ENCODE data around the gene PPP1R14C. TPM values are rescaled to one million over a fixed set of nuclear protein-coding genes. Genes with fewer than 3 reads are reported as not detected.

The PPP1R14C gene
- polyA plus RNA-seq, 2 of the 4 experiments (the other 2 are of a cell fraction), result 0.34 to 0.43 TPM

DNA sequence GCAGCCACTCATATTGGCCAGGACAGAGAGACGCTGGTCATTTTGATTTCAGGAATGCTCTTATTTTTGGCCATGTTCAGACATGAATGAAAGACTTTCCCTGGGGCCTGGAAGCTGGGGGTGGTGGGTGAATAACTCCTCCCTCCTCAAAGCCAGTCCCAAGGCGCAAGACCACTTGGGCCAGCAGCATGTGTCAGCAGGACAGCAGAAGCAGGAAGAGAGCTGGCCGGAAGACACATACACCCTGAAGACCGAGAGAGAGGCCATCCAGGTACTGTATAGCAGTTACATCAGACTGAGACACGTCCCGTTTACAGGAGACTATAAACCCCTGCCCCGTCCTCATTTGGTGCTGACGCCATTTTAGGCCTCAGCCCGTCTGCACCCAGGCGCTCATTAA, 44.7 kb upstream of the PPP1R14C start:
- TF ChIP-seq TFCP2L1 (CRISPR knock-in tag; IDR thresholded peaks at IDR 0.05) (no peak), KDM1A (IDR thresholded peaks at IDR 0.05; ENCODE audit: low read depth) (no peak), SMC3 (IDR thresholded peaks at IDR 0.05) (no peak), POLR2A (IDR thresholded peaks at IDR 0.05; ENCODE audit: low read length) (no peak)
- ATAC-seq (no peak), FAIRE-seq (no peak), DNase-seq (ENCODE audit: low read depth in 1 of 2, low spot score in 1 of 2) (no peak)
- H3K9me3 ChIP-seq, result no peaks in the 10 kb centered on the region
- no peak overlapping the region for H3K27ac ChIP-seq
- H3K4me3 ChIP-seq, result no peak overlapping the region
- WGBS (ENCODE audit: missing lambda C conversion rate), result 85% methylated on average over 6 of the region's 10 CpGs
- POLR2A ChIA-PET, result no interaction called here
- CTCF ChIA-PET, result interaction anchor here (3.0 kb wide), 1 partner anchor 18 kb away, joined by 9 read pairs; no protein-coding TSS in a partner anchor
- no peaks in the 10 kb centered on the region for H3K4me1 ChIP-seq
- H3K4me2 ChIP-seq, result no peak overlapping the region

DNA sequence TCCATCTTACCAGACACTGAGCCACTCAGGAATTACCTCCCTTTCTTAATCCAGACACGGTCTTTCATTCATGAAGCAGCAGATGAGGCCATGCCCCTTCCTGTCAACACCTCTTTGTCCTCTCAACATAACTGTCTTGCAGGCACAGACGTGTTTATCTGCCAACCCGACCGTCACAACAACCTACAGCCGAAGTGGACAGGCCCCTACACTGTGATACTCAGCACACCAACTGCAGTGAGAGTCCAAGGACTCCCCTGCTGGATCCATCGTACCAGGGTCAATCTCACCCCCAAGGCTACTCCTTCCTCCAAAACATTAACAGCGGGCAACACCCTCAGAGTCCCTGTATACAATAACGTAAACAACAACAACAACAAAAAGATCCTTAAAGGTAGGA, 43.3 kb upstream of the PPP1R14C start:
- 51% methylated on average over 8 of the region's 8 CpGs for WGBS (ENCODE audit: missing lambda C conversion rate)
- no peak for FAIRE-seq

DNA sequence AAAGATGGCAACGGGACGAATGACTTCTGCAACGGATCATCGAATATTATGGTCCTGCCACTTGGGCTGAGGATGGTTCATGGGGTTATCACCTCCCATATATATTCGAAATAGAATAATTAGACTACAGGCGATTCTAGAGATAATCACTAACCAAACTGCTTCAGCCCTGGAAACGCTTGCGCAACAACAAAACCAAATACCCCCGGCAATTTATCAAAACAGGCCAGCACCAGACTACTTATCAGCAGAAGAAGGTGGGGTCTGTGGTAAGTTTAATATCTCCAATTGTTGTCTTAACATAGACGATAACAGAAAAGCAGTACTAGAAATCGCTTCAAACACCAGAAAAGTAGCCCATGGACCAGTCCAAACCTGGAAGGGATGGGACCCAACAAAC, 42.9 kb upstream of the PPP1R14C start:
- ATAC-seq, result no peak
- no peaks in the 10 kb centered on the region for H3K9me3 ChIP-seq
- FAIRE-seq, result no peak
- 66% methylated on average over 11 of the region's 11 CpGs for WGBS (ENCODE audit: missing lambda C conversion rate)
- H3K27ac ChIP-seq, result no peak overlapping the region
- no peak for TF ChIP-seq HDAC2 (IDR thresholded peaks at IDR 0.05)
- TF ChIP-seq, protein P1, sequence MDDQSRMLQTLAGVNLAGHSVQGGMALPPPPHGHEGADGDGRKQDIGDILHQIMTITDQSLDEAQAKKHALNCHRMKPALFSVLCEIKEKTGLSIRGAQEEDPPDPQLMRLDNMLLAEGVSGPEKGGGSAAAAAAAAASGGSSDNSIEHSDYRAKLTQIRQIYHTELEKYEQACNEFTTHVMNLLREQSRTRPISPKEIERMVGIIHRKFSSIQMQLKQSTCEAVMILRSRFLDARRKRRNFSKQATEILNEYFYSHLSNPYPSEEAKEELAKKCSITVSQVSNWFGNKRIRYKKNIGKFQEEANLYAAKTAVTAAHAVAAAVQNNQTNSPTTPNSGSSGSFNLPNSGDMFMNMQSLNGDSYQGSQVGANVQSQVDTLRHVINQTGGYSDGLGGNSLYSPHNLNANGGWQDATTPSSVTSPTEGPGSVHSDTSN (IDR thresholded peaks at IDR 0.05), result no peak
- TF ChIP-seq, protein P2, sequence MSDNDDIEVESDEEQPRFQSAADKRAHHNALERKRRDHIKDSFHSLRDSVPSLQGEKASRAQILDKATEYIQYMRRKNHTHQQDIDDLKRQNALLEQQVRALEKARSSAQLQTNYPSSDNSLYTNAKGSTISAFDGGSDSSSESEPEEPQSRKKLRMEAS (IDR thresholded peaks at IDR 0.05), result no peak
- TF ChIP-seq ZC3H11A (IDR thresholded peaks at IDR 0.05), result no peak
- no peak for TF ChIP-seq FOXS1 (CRISPR knock-in tag; IDR thresholded peaks at IDR 0.05)
- no peak for TF ChIP-seq BHLHE40 (IDR thresholded peaks at IDR 0.05; ENCODE audit: low read depth, low read length)
- TF ChIP-seq EP300 (IDR thresholded peaks at IDR 0.05), result no peak
- CTCF ChIA-PET, result interaction anchor here (1.3 kb wide), 1 partner anchor 15 kb away, joined by 3 read pairs; no protein-coding TSS in a partner anchor
- no peak overlapping the region for H3K4me3 ChIP-seq
- no peak overlapping the region for H3K4me2 ChIP-seq
- no peak for DNase-seq (ENCODE audit: low read depth in 1 of 2, low spot score in 1 of 2)
- POLR2A ChIA-PET, result no interaction called here
- no peaks in the 10 kb centered on the region for H3K4me1 ChIP-seq

More for the DNA sequence above, 43.3 kb upstream of the PPP1R14C start:
- H3K27ac ChIP-seq, result no peak overlapping the region
- no peak overlapping the region for H3K4me3 ChIP-seq
- TF ChIP-seq NR3C1 (IDR thresholded peaks at IDR 0.05), result no peak
- TF ChIP-seq TP53 (CRISPR knock-in tag; IDR thresholded peaks at IDR 0.05), result no peak
- ChIA-PET CTCF (no interaction called here), POLR2A (no interaction called here)
- no peak overlapping the region for H3K4me2 ChIP-seq
- H3K4me1 ChIP-seq, result no peaks in the 10 kb centered on the region
- no peak for ATAC-seq
- H3K9me3 ChIP-seq, result no peaks in the 10 kb centered on the region
- no peak for DNase-seq (ENCODE audit: low read depth in 1 of 2, low spot score in 1 of 2)

DNA sequence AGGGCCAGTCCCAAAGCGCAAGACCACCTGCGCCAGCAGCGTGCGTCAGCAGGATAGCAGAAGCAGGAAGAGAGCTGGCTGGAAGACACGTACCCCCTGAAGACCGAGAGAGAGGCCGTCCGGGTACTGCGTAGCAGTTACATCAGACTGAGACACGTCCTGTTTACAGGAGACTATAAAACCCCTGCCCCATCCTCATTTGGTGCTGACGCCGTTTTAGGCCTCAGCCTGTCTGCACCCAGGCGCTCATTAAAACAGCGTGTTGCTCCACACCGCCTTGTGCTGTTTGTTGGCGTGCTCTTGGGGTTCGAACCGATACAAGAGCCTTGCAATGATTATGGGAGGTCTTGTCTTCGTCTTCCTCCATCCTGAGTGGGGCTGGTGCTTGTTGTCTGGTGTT, 42.1 kb upstream of the PPP1R14C start:
- Histone ChIP-seq H3K4me3 (no peak overlapping the region), H3K4me1 (no peaks in the 10 kb centered on the region), H3K4me2 (no peak overlapping the region), H3K27ac (no peak overlapping the region), H3K9me3 (no peaks in the 10 kb centered on the region)
- FAIRE-seq (no peak), ATAC-seq (no peak), DNase-seq (ENCODE audit: low read depth in 1 of 2, low spot score in 1 of 2) (no peak)
- TF ChIP-seq CHD4 (IDR thresholded peaks at IDR 0.05; ENCODE audit: borderline replicate concordance), result no peak
- TF ChIP-seq SREBF2 (IDR thresholded peaks at IDR 0.05), result no peak
- TF ChIP-seq ZNF302 (CRISPR knock-in tag; IDR thresholded peaks at IDR 0.05), result no peak
- TF ChIP-seq CBX2 (IDR thresholded peaks at IDR 0.05; ENCODE audit: borderline replicate concordance, low read depth), result no peak
- TF ChIP-seq POLR2A (IDR thresholded peaks at IDR 0.05; ENCODE audit: low read length), result no peak
- TF ChIP-seq EP300 (IDR thresholded peaks at IDR 0.05), result no peak
- TF ChIP-seq CEBPB (IDR thresholded peaks at IDR 0.05), result no peak
- no peak for TF ChIP-seq BHLHE40 (IDR thresholded peaks at IDR 0.05; ENCODE audit: low read depth, low read length)
- no peak for TF ChIP-seq HOXB5 (CRISPR knock-in tag; IDR thresholded peaks at IDR 0.05)
- no peak for TF ChIP-seq RFX5 (IDR thresholded peaks at IDR 0.05)
- no peak for TF ChIP-seq MAZ (IDR thresholded peaks at IDR 0.05; ENCODE audit: borderline replicate concordance, low read depth, low read length)
- POLR2A ChIA-PET, result no interaction called here
- CTCF ChIA-PET, result interaction anchor here (1.3 kb wide), 1 partner anchor 16 kb away, joined by 3 read pairs; no protein-coding TSS in a partner anchor
- WGBS (ENCODE audit: missing lambda C conversion rate), result 72% methylated on average over 19 of the region's 19 CpGs
